ENCODE results near the gene HMGB1.

Gene HMGB1

GRCh38 chr13:30406779-30407416 lies 58.8 kb downstream of the HMGB1 start:
- in situ Hi-C loops (cut with MboI; ENCODE audit: low sequenced_read_pairs): no loop called here

Measured in hTERT RPE-1 (cell line).